ENCODE data around the gene UNC13C.

DNA sequence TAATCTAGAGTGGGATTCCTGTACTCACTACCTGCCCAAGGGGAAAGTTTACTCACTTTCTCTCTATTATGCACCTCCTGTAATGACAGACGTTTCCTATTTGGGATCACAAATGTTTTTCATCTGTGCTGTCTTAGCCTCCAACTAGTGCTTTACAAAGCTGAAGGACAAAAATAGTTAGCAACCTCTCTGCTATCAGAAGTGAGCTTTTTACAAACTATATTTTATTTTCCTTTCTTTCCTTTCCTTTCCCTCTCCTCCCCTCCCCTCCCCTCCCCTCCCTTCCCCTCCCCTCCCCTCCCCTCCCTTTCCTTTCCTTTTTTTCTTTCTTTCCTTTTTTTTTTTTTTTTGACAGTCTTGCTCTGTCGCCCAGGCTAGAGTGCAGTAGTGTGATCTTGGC, 130.8 kb downstream of the UNC13C start:
- TF ChIP-seq, protein P1, sequence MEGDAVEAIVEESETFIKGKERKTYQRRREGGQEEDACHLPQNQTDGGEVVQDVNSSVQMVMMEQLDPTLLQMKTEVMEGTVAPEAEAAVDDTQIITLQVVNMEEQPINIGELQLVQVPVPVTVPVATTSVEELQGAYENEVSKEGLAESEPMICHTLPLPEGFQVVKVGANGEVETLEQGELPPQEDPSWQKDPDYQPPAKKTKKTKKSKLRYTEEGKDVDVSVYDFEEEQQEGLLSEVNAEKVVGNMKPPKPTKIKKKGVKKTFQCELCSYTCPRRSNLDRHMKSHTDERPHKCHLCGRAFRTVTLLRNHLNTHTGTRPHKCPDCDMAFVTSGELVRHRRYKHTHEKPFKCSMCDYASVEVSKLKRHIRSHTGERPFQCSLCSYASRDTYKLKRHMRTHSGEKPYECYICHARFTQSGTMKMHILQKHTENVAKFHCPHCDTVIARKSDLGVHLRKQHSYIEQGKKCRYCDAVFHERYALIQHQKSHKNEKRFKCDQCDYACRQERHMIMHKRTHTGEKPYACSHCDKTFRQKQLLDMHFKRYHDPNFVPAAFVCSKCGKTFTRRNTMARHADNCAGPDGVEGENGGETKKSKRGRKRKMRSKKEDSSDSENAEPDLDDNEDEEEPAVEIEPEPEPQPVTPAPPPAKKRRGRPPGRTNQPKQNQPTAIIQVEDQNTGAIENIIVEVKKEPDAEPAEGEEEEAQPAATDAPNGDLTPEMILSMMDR (IDR thresholded peaks at IDR 0.05), result no peak
- TF ChIP-seq POLR2A (IDR thresholded peaks at IDR 0.05) (no peak), POLR2AphosphoS5 (IDR thresholded peaks at IDR 0.05) (no peak), EP300 (IDR thresholded peaks at IDR 0.05) (no peak)
